PC-9 (cell line): ENCODE data around the gene VPS37B. TPM values are rescaled to one million over a fixed set of nuclear protein-coding genes. Genes with fewer than 3 reads are reported as not detected.

Experiments used
- BruUV-seq: library from RNA; stranded (reverse); fragments of 400-500 nt; replicated peaks from 2 replicates; lab custom pipeline; 2021; lab: Mats Ljungman, UMichigan
- CTCF ChIA-PET: fragments of 300-600 bp; sonication (Branson Sonifier 250); formaldehyde crosslinking; loops from one replicate; lab custom pipeline; 2022; ENCODE audit warnings: antibody characterized with exemption; lab: Charles Lee
- POLR2A ChIA-PET: fragments of 300-600 bp; sonication (Branson Sonifier 250); formaldehyde crosslinking; loops from one replicate; lab custom pipeline; 2022; ENCODE audit warnings: antibody characterized with exemption; ENCODE audit not compliant: unreplicated experiment; lab: Charles Lee
- DNase-seq, 2 experiments: peaks; one replicate each; pipeline versions ENCODE4 v3.0.0 to v3.0.0-alpha.2; 2015 to 2022; ENCODE audit warnings: mixed read lengths in 1 of 2
- H2AFZ ChIP-seq: fragments of 200-600 bp; sonication (generic); 2 replicates; pipeline ENCODE4 v1.8.1; 2017; ENCODE audit warnings: antibody characterized with exemption
- H3F3A ChIP-seq: fragments of 200-600 bp; sonication (generic); 2 replicates; pipeline ENCODE4 v1.8.1; 2017; ENCODE audit warnings: antibody characterized with exemption, mild to moderate bottlenecking, low read depth; ENCODE audit not compliant: insufficient read depth
- H3K27ac ChIP-seq: fragments of 200-600 bp; sonication (generic); 2 replicates; pipeline ENCODE4 v1.6.1; 2016; ENCODE audit warnings: mixed run types
- H3K27me3 ChIP-seq: fragments of 200-600 bp; sonication (generic); 2 replicates; pipeline ENCODE4 v1.6.1; 2016; ENCODE audit warnings: low read depth, mixed run types; ENCODE audit not compliant: insufficient read depth
- H3K36me3 ChIP-seq: fragments of 200-600 bp; sonication (generic); 2 replicates; pipeline ENCODE4 v1.6.1; 2016; ENCODE audit warnings: low read depth, mixed run types
- H3K4me1 ChIP-seq: fragments of 200-600 bp; sonication (generic); replicated peaks from 2 replicates; pipeline ENCODE4 v1.6.1; 2016; ENCODE audit warnings: mixed run types; ENCODE audit not compliant: insufficient read depth
- H3K4me2 ChIP-seq: fragments of 200-600 bp; sonication (generic); 2 replicates; pipeline ENCODE4 v1.6.1; 2017; ENCODE audit warnings: mixed run types
- H3K4me3 ChIP-seq: fragments of 200-600 bp; sonication (generic); 2 replicates; pipeline ENCODE4 v1.6.1; 2016; ENCODE audit warnings: mixed run types
- H3K79me2 ChIP-seq: fragments of 200-600 bp; sonication (generic); 2 replicates; pipeline ENCODE4 v1.6.1; 2017; ENCODE audit warnings: low read depth, mixed run types
- H3K9me2 ChIP-seq: fragments of 200-600 bp; sonication (generic); 2 replicates; pipeline ENCODE4 v1.8.1; 2017; ENCODE audit warnings: mild to moderate bottlenecking; ENCODE audit not compliant: insufficient read depth
- H3K9me3 ChIP-seq: fragments of 200-600 bp; sonication (generic); 2 replicates; pipeline ENCODE4 v1.8.1; 2016; ENCODE audit warnings: low read depth; ENCODE audit not compliant: insufficient read depth
- H4K20me1 ChIP-seq: fragments of 200-600 bp; sonication (generic); 2 replicates; pipeline ENCODE4 v1.8.1; 2017; ENCODE audit not compliant: insufficient read depth
- EZH2 ChIP-seq: fragments of 200-600 bp; sonication (generic); IDR thresholded peaks from 2 replicates; pipeline ENCODE4 v1.8.0; 2017; ENCODE audit warnings: antibody characterized with exemption, low read depth
- intact Hi-C: fragments of 100-400 bp; cut with micrococcal nuclease; formaldehyde crosslinking; loops from one replicate; pipeline ENCODE4 v1.10.0; 2022; ENCODE audit not compliant: unreplicated experiment
- total RNA-seq: library from RNA; stranded (reverse); gene quantifications from 2 replicates; pipeline ENCODE4 v1.2.3, GENCODE V29; 2021
- TF ChIP-seq, protein P1 (sequence below): fragments of 200-600 bp; sonication (generic); conservative IDR thresholded peaks from 2 replicates; pipeline ENCODE4 v1.6.1; 2017; ENCODE audit warnings: mixed run types, antibody characterized with exemption, mild to moderate bottlenecking, moderate library complexity

Gene VPS37B
- total RNA-seq, 1 experiment from 2014 or later = 51.4 TPM

GRCh38 chr12:122929148-122929538 lies 33.2 kb upstream of the VPS37B start:
- no peak for DNase-seq
- Histone ChIP-seq H2AFZ (no peak overlapping the region), H3K27me3 (no peaks in the 10 kb centered on the region), H3K4me3 (no peak overlapping the region), H3K79me2 (no peaks in the 10 kb centered on the region), H3F3A (0 out of 2 replicates have a peak, but pooled peaks cover 3% of the 10 kb centered on the region), H3K4me1 (no peaks in the 10 kb centered on the region), H3K9me2 (no peaks in the 10 kb centered on the region), H4K20me1 (no peaks in the 10 kb centered on the region), H3K27ac (no peak overlapping the region), H3K36me3 (no peaks in the 10 kb centered on the region), H3K9me3 (no peaks in the 10 kb centered on the region), H3K4me2 (no peak overlapping the region)
- BruUV-seq = no TSS peak
- POLR2A ChIA-PET = no interaction called here
- TF ChIP-seq, protein P1, sequence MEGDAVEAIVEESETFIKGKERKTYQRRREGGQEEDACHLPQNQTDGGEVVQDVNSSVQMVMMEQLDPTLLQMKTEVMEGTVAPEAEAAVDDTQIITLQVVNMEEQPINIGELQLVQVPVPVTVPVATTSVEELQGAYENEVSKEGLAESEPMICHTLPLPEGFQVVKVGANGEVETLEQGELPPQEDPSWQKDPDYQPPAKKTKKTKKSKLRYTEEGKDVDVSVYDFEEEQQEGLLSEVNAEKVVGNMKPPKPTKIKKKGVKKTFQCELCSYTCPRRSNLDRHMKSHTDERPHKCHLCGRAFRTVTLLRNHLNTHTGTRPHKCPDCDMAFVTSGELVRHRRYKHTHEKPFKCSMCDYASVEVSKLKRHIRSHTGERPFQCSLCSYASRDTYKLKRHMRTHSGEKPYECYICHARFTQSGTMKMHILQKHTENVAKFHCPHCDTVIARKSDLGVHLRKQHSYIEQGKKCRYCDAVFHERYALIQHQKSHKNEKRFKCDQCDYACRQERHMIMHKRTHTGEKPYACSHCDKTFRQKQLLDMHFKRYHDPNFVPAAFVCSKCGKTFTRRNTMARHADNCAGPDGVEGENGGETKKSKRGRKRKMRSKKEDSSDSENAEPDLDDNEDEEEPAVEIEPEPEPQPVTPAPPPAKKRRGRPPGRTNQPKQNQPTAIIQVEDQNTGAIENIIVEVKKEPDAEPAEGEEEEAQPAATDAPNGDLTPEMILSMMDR = no peak
- no peak for TF ChIP-seq EZH2
- intact Hi-C loops = no loop called here
- CTCF ChIA-PET = no interaction called here

DNA sequence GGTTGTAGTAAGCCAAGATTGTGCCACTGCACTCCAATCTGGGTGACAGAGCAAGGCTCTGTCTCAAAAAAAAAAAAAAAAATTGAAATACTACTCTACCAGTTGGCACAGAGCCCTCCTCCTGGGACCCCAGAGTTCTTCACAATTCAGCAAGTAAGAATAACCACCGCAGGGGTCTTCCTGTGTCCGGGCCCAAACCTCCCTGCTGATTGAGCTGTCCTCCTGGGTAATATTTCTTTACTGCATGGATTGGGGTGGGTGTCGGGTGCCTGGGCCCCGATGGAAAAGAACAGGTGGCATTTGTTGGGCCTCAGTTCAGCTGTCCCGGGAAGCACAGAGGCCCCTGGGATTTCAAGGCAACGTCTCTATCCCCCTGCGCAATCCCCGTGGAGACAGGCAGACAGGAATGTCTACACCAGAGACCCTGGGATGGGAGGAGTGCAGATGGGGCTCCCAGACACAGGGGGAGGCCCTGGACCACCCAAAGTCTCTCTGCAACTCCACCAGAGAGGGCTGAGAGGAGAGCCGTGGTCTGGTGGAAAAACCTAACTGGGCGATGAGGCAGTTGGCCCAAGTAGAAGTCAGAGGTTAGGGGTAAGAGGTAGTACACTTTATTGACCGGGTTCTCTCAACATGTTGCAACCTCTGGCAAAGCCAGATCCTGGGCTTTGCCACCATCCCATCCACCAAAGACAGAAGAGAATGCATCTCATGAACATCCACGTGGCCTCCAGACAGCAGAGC lies 32.7 kb upstream of the VPS37B start:
- no peaks in the 10 kb centered on the region for H3K79me2 ChIP-seq
- H3K27ac ChIP-seq = no peak overlapping the region
- no peak overlapping the region for H3K4me3 ChIP-seq
- TF ChIP-seq EZH2 = no peak
- TF ChIP-seq, protein P1 = no peak
- no peaks in the 10 kb centered on the region for H4K20me1 ChIP-seq
- no peaks in the 10 kb centered on the region for H3K4me1 ChIP-seq
- no peak for DNase-seq
- H3K9me2 ChIP-seq = no peaks in the 10 kb centered on the region
- H3K9me3 ChIP-seq = no peaks in the 10 kb centered on the region
- no peaks in the 10 kb centered on the region for H3F3A ChIP-seq
- CTCF ChIA-PET = interaction anchor here (0.5 kb wide), 1 partner anchor 15 kb away, joined by 12 read pairs; no protein-coding TSS in a partner anchor
- no peak overlapping the region for H3K4me2 ChIP-seq
- no peaks in the 10 kb centered on the region for H3K36me3 ChIP-seq
- H2AFZ ChIP-seq = no peak overlapping the region
- intact Hi-C loops = no loop called here
- H3K27me3 ChIP-seq = no peaks in the 10 kb centered on the region
- BruUV-seq = no TSS peak
- POLR2A ChIA-PET = no interaction called here

- H3K9me2 ChIP-seq = no peaks in the 10 kb centered on the region
- H3K4me3 ChIP-seq = no peak overlapping the region
- H3K27ac ChIP-seq = no peak overlapping the region
- CTCF ChIA-PET = no interaction called here
- no peaks in the 10 kb centered on the region for H3K9me3 ChIP-seq
- no peaks in the 10 kb centered on the region for H3K36me3 ChIP-seq
- H4K20me1 ChIP-seq = no peaks in the 10 kb centered on the region
- intact Hi-C loops = no loop called here
- no peaks in the 10 kb centered on the region for H3F3A ChIP-seq
- no peaks in the 10 kb centered on the region for H3K79me2 ChIP-seq
- no peak for DNase-seq
- POLR2A ChIA-PET = no interaction called here
- no peaks in the 10 kb centered on the region for H3K27me3 ChIP-seq
- H3K4me2 ChIP-seq = no peak overlapping the region
- no peaks in the 10 kb centered on the region for H3K4me1 ChIP-seq
- no peak overlapping the region for H2AFZ ChIP-seq
- BruUV-seq = no TSS peak
- no peak for TF ChIP-seq EZH2
- TF ChIP-seq, protein P1 = no peak
Measured at GRCh38 chr12:122927756-122928403, 32.0 kb upstream of the VPS37B start.
